Measurements from ENCODE around the gene CDK19.

DNA sequence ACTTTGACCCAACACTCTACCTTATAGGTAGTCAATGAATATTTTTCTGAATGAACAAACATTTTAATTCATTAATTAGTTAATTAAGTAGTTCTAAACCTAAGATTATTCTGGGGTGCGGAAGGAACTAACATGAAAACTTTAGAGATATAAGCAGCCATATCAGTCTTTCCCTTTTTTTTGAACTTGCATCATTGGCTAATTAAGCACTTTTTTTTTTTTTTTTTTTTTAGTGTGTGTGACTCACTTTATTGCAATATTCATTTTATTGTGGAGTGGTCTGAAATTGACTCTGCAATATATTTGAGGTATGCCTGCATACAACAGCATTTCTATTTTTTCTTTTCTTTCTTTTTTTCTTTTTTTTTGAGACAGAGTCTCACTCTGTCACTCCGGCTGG, 37.5 kb upstream of the CDK19 start:
- TF ChIP-seq CTCF (IDR thresholded peaks at IDR 0.05) (no peak), ZFX (IDR thresholded peaks at IDR 0.05; ENCODE audit: borderline replicate concordance) (no peak)

All from 22Rv1 (cell line).